HTR-8/SVneo (cell line): Measurements from ENCODE around the gene PPP1R3D.
"Not testable (repeated sequence)": the region's sequence is repeated elsewhere in the genome, so short reads cannot be mapped to it uniquely, and the experiment has no call there.

Experiments
- DNase-seq: peaks from one replicate; pipeline ENCODE4 v3.0.0; 2011; ENCODE audit warnings: low spot score, mixed read lengths; ENCODE audit not compliant: insufficient read length
- FAIRE-seq: peaks from 2 replicates; lab custom pipeline; 2011; peaks lifted over from hg19 to GRCh38; lab: Jason Lieb, UNC

Gene PPP1R3D

GRCh38 chr20:59940129-59940955 is at the start of gene PPP1R3D, which contains the start of gene FAM217B:
Gene PPP1R3D (minus strand): TSS chr20:59940305. CDS start chr20:59939931, 374 bp downstream.
Gene FAM217B (plus strand): TSS chr20:59940389. CDS start chr20:59943944, 3,555 bp downstream.
- peak; percentile 99 for DNase-seq
- peak; percentile 100 for FAIRE-seq

GRCh38 chr20:59988141-59988540 is 48.0 kb upstream of the PPP1R3D start:
- no peak for DNase-seq

GRCh38 chr20:59987135-59987534 is 47.0 kb upstream of the PPP1R3D start:
- DNase-seq (no peak), FAIRE-seq (no peak)

More at GRCh38 chr20:59988141-59988540, 48.0 kb upstream of the PPP1R3D start:
- FAIRE-seq = peak; percentile 68

GRCh38 chr20:59985864-59986263 is 45.8 kb upstream of the PPP1R3D start:
- FAIRE-seq (peak; percentile 84), DNase-seq (no peak)

GRCh38 chr20:59985164-59985563 is 45.1 kb upstream of the PPP1R3D start:
- no peak for FAIRE-seq
- DNase-seq = no peak

GRCh38 chr20:59984541-59984940 is 44.4 kb upstream of the PPP1R3D start:
- FAIRE-seq (no peak), DNase-seq (no peak)

- FAIRE-seq (no peak), DNase-seq (no peak)
Observed at GRCh38 chr20:59983076-59983475, 43.0 kb upstream of the PPP1R3D start.

GRCh38 chr20:59977086-59977485 is 37.0 kb upstream of the PPP1R3D start:
- FAIRE-seq (no peak), DNase-seq (no peak)

GRCh38 chr20:59976156-59976782 is 36.2 kb upstream of the PPP1R3D start:
- DNase-seq (no peak), FAIRE-seq (peak; percentile 4)

- DNase-seq (no peak), FAIRE-seq (no peak)
Observed at GRCh38 chr20:59972037-59972801, 32.1 kb upstream of the PPP1R3D start.

GRCh38 chr20:59971428-59971827 is 31.3 kb upstream of the PPP1R3D start:
- FAIRE-seq (peak; percentile 55), DNase-seq (no peak)

- DNase-seq = no peak
- peak; percentile 90 for FAIRE-seq
Observed at GRCh38 chr20:59966428-59966827, 26.3 kb upstream of the PPP1R3D start.

- FAIRE-seq (peak; percentile 42), DNase-seq (no peak)
Observed at GRCh38 chr20:59962155-59962554, 22.1 kb upstream of the PPP1R3D start.

GRCh38 chr20:59961423-59961822 is 21.3 kb upstream of the PPP1R3D start:
- FAIRE-seq (no peak), DNase-seq (no peak)

GRCh38 chr20:59958626-59959025 is 18.5 kb upstream of the PPP1R3D start:
- FAIRE-seq (peak; percentile 80), DNase-seq (no peak)

- no peak for DNase-seq
- no peak for FAIRE-seq
Observed at GRCh38 chr20:59958123-59958522, 18.0 kb upstream of the PPP1R3D start, which contains the start of gene CDH26. Gene CDH26 (plus strand): TSS chr20:59958423. CDS start chr20:59958727, 304 bp downstream.

GRCh38 chr20:59957568-59957967 is 17.5 kb upstream of the PPP1R3D start:
- DNase-seq, FAIRE-seq: not testable (repeated sequence)

GRCh38 chr20:59955131-59955796 is 15.2 kb upstream of the PPP1R3D start:
- FAIRE-seq (peak; percentile 74), DNase-seq (peak; percentile 61)

GRCh38 chr20:59954718-59955117 is 14.6 kb upstream of the PPP1R3D start:
- peak; percentile 52 for FAIRE-seq
- DNase-seq = no peak

- DNase-seq (no peak), FAIRE-seq (peak; percentile 28)
Observed at GRCh38 chr20:59949911-59950310, 9.8 kb upstream of the PPP1R3D start.
